Measurements from ENCODE around the gene MBD6. TPM values are rescaled to one million over a fixed set of nuclear protein-coding genes. Genes with fewer than 3 reads are reported as not detected.

The MBD6 gene
- total RNA-seq, 6 donors from 2014 or later: 25.1 to 184 (median 94.7) TPM

DNA sequence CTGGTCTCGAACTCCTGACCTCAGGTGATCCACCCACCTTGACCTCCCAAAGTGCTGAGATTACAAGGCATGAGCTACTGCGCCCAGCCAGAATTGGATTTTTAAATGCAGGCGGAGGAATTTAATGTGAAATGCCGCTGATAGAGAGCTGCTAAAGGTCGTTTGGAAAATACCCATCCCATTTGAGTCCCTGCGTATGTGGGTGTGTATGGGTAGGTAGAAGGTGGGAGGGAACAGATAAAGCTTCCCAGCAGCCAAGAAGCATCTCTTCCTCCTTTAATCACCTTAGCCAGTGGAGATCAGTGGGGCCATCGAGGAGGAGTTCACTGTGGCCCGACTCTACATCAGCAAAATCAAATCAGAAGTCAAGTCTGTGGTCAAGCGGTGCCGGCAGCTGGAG lies 52.2 kb downstream of the MBD6 start:
- WGBS, 2 donors: 87 to 89% methylated on average over 10 of the region's 10 CpGs
- DNase-seq: no peak
- no peak for TF ChIP-seq POLR2AphosphoS5 (IDR thresholded peaks at IDR 0.05)
- TF ChIP-seq, protein P1, sequence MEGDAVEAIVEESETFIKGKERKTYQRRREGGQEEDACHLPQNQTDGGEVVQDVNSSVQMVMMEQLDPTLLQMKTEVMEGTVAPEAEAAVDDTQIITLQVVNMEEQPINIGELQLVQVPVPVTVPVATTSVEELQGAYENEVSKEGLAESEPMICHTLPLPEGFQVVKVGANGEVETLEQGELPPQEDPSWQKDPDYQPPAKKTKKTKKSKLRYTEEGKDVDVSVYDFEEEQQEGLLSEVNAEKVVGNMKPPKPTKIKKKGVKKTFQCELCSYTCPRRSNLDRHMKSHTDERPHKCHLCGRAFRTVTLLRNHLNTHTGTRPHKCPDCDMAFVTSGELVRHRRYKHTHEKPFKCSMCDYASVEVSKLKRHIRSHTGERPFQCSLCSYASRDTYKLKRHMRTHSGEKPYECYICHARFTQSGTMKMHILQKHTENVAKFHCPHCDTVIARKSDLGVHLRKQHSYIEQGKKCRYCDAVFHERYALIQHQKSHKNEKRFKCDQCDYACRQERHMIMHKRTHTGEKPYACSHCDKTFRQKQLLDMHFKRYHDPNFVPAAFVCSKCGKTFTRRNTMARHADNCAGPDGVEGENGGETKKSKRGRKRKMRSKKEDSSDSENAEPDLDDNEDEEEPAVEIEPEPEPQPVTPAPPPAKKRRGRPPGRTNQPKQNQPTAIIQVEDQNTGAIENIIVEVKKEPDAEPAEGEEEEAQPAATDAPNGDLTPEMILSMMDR (IDR thresholded peaks at IDR 0.05): no peak
- Histone ChIP-seq H3K27ac (no peak overlapping the region), H3K27me3 (no peaks in the 10 kb centered on the region), H3K9me3 (no peaks in the 10 kb centered on the region), H3K36me3 (no peaks in the 10 kb centered on the region), H3K4me3 (no peak overlapping the region), H3K4me1 (no peaks in the 10 kb centered on the region)
- no peak for ATAC-seq (ENCODE audit: low FRiP score in 2 of 2)

DNA sequence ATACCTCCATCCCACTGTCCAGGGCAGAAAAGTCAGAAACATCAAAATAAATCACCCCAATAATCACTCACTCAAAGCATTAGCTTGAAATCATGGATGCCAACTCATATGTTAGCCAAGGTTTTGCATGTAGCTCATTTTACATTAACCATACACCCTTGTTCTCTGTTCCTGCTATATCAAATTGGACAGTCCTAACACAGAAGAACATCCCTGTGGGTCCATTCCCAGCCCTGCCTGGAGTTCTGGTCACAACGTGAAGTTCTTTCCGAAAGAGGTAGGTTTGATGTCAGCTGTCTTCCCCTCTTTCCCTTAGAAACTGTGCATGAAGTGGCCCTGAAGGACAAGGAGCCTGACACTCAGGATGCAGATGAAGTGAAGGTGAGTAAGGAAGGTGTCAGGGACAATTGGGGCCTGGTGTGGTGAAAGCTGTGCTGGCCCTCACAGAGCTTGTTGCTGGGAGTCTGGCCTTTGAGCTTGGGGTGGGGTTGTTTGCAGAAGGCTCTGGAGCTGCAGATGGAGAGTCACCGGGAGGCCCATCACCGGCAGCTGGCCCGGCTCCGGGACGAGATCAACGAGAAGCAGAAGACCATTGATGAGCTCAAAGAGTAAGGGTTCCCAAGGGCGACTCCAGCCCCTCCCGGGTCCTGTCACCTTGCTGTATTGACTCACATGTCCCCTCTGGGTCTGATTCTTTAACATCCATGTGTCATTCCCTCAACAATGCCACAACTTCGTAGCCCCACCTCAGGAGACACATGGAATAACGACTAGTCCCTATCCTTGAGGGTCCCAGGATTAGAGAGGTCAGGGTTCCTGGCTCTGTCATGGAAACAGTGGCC lies 53.4 kb downstream of the MBD6 start:
- TF ChIP-seq EP300 (IDR thresholded peaks at IDR 0.05) (no peak), POLR2A (IDR thresholded peaks at IDR 0.05) (no peak), POLR2AphosphoS5 (IDR thresholded peaks at IDR 0.05) (no peak)
- TF ChIP-seq, protein P1 (IDR thresholded peaks at IDR 0.05): no peak
- 70 to 87% methylated on average over 8 to 12 of the region's 12 CpGs for WGBS, 2 donors
- no peaks in the 10 kb centered on the region for H3K27me3 ChIP-seq
- no peak for ATAC-seq (ENCODE audit: low FRiP score in 2 of 2)
- no peak overlapping the region for H3K27ac ChIP-seq
- H3K9me3 ChIP-seq: no peaks in the 10 kb centered on the region
- H3K4me3 ChIP-seq: no peak overlapping the region
- peak in 1 of 2 donors; percentile 56 for DNase-seq
- no peaks in the 10 kb centered on the region for H3K4me1 ChIP-seq
- H3K36me3 ChIP-seq: no peaks in the 10 kb centered on the region

DNA sequence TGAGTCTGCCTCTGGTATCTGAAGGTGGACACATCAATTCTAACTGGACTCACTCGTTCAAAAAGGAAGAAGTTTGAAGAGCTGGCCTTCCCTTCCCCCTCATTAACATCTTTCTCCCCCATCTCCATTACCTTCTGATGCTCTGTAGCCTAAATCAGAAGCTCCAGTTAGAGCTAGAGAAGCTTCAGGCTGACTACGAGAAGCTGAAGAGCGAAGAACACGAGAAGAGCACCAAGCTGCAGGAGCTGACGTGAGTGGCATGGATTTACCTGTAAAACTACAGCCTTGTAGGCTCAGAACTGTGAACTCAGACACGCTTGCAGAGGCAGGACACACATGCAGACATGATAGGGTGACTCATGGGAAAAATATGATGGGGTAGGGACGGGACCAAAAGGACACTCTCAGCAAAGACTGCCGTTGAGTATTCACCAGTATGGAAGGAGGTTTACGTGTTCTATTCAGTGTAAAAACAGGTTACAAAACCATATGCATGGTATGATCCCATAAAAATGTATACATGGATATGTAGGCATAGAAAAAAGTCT lies 54.1 kb downstream of the MBD6 start:
- DNase-seq (no peak), ATAC-seq (ENCODE audit: low FRiP score in 2 of 2) (no peak)
- Histone ChIP-seq H3K4me3 (no peak overlapping the region), H3K27me3 (no peaks in the 10 kb centered on the region), H3K4me1 (no peaks in the 10 kb centered on the region), H3K36me3 (no peaks in the 10 kb centered on the region), H3K27ac (no peak overlapping the region), H3K9me3 (no peaks in the 10 kb centered on the region)
- 84% methylated on average over 9 of the region's 9 CpGs for WGBS, 2 donors
- no peak for TF ChIP-seq EP300 (IDR thresholded peaks at IDR 0.05)
- no peak for TF ChIP-seq POLR2A (IDR thresholded peaks at IDR 0.05)
- TF ChIP-seq, protein P1 (IDR thresholded peaks at IDR 0.05): no peak
- no peak for TF ChIP-seq POLR2AphosphoS5 (IDR thresholded peaks at IDR 0.05)

DNA sequence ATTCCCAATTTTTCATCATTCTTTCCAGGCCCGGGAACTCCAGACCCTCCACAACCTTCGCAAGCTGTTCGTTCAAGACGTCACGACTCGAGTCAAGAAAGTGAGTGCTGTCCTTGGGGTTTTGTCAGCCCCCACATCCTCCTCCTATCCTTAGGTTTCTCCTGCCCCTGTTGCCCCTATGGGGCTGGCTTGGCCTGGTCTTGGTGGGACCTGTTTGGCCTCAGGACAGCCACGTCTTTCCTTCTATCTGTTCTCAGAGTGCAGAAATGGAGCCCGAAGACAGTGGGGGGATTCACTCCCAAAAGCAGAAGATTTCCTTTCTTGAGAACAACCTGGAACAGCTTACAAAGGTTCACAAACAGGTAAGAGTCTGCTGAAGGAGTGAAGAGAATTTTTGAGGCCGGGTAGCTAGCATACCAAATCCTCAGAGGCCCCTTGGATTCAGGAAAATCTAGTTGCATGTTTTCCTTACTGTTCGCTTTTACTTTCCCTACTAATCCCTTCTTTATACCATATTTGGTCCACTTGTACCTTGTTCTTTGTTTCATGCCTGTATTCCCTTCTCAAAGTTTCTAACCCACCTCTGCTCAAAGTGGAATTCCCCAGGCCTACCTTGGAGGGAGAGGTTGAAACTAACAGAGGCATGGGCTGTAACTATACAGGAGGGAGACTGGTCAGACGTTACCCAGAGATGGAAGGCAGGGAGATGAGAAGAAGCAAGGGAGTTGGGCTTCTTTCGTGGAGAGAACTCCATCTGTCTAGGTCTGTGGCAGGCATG lies 55.5 kb downstream of the MBD6 start:
- no peak overlapping the region for H3K27ac ChIP-seq
- no peaks in the 10 kb centered on the region for H3K9me3 ChIP-seq
- TF ChIP-seq EP300 (IDR thresholded peaks at IDR 0.05) (no peak), POLR2A (IDR thresholded peaks at IDR 0.05) (no peak), POLR2AphosphoS5 (IDR thresholded peaks at IDR 0.05) (no peak)
- WGBS, 2 donors: 84 to 88% methylated on average over 12 of the region's 12 CpGs
- peaks cover 0 to 2% (median 0%) of the 10 kb centered on the region in 4 donors for H3K4me1 ChIP-seq
- H3K4me3 ChIP-seq: no peak overlapping the region
- H3K27me3 ChIP-seq: no peaks in the 10 kb centered on the region
- no peak for ATAC-seq (ENCODE audit: low FRiP score in 2 of 2)
- no peak for DNase-seq
- H3K36me3 ChIP-seq: no peaks in the 10 kb centered on the region

DNA sequence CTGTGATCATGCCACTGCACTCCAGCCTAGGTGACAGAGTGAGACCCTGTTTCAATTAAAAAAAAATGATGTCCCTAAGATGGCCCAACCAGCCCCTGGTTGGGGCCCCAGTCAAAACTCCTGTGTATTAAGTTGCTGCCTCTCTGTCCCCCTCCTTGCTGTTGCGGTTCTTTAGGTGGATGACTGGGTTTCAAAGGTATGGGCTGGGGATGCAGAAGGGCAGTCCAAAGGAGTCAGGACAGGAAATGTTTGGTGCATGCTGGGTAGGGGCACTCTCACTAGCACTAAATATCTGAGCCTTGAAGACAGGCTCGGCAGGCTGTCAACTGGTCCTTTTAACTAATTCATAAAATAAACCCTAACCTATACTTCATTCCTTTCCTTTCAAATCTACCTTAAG lies 56.4 kb downstream of the MBD6 start:
- Histone ChIP-seq H3K27me3 (no peaks in the 10 kb centered on the region), H3K36me3 (no peaks in the 10 kb centered on the region), H3K4me3 (no peak overlapping the region), H3K27ac (no peak overlapping the region), H3K4me1 (peaks cover 0 to 5% (median 0%) of the 10 kb centered on the region in 4 donors), H3K9me3 (no peaks in the 10 kb centered on the region)
- DNase-seq (no peak), ATAC-seq (ENCODE audit: low FRiP score in 2 of 2) (no peak)
- no peak for TF ChIP-seq EP300 (IDR thresholded peaks at IDR 0.05)
- no peak for TF ChIP-seq POLR2AphosphoS5 (IDR thresholded peaks at IDR 0.05)
- no peak for TF ChIP-seq POLR2A (IDR thresholded peaks at IDR 0.05)
- TF ChIP-seq, protein P1 (IDR thresholded peaks at IDR 0.05): no peak
- WGBS, 2 donors: 50 to 88% methylated on average over 1 to 2 of the region's 2 CpGs

Data from upper lobe of left lung (tissue), 6 donors.